Peyer's patch (tissue), 4 donors: ENCODE data around the gene IL1RAPL1.

Experiments used
- POLR2A ChIP-seq, 2 donors: fragments of 450-650 bp; IDR thresholded peaks; one replicate each; pipeline ENCODE4 v1.5.1; 2017; ENCODE audit warnings: antibody characterized with exemption in 2 of 2, mild to moderate bottlenecking in 2 of 2, moderate library complexity in 2 of 2
- TF ChIP-seq, protein P1 (sequence below), 6 experiments: fragments of 450-650 bp in 4 of 6; fragments of 200-600 bp in 2 of 6; sonication (generic) in 1 of 6; IDR thresholded peaks; one replicate each; pipeline ENCODE4 v1.5.1; 2017 to 2019; ENCODE audit warnings: antibody characterized with exemption in 6 of 6, mild to moderate bottlenecking in 3 of 6, moderate library complexity in 1 of 6

DNA sequence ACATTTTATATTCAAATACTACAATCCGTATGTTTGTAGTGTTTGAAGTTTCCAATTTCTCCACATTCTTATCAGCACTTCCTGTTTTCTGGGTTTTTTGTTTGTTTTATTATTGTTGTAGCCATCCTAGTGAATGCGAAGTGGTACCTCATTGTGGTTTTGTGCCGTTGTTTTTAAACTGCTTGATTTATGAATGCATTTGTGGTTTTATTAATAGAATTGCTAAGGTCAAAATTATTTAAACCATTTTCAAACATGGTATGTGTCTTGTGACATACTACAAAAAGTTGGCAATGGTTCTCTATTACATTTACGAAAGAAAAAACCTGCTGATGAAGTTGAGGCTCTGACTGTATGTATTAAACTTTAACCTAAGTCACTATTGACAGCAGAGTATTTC is 848.1 kb downstream of the IL1RAPL1 start:
- TF ChIP-seq, protein P1, sequence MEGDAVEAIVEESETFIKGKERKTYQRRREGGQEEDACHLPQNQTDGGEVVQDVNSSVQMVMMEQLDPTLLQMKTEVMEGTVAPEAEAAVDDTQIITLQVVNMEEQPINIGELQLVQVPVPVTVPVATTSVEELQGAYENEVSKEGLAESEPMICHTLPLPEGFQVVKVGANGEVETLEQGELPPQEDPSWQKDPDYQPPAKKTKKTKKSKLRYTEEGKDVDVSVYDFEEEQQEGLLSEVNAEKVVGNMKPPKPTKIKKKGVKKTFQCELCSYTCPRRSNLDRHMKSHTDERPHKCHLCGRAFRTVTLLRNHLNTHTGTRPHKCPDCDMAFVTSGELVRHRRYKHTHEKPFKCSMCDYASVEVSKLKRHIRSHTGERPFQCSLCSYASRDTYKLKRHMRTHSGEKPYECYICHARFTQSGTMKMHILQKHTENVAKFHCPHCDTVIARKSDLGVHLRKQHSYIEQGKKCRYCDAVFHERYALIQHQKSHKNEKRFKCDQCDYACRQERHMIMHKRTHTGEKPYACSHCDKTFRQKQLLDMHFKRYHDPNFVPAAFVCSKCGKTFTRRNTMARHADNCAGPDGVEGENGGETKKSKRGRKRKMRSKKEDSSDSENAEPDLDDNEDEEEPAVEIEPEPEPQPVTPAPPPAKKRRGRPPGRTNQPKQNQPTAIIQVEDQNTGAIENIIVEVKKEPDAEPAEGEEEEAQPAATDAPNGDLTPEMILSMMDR (IDR thresholded peaks at IDR 0.05), result no peak
- no peak for TF ChIP-seq POLR2A (IDR thresholded peaks at IDR 0.05)
